GM12878 (cell line): ENCODE results near the gene SIGLEC11. TPM values are rescaled to one million over a fixed set of nuclear protein-coding genes. Genes with fewer than 3 reads are reported as not detected.

Experiments
- ATAC-seq: fragments of 200-7000 bp; cut with Tn5 transposase; 3 replicates; pipeline ENCODE4 v1.9.1; 2020; ENCODE audit warnings: mild to moderate bottlenecking, moderate library complexity
- BruUV-seq: library from RNA; stranded (reverse); fragments of 400-500 nt; replicated peaks from 2 replicates; lab custom pipeline; 2021; lab: Mats Ljungman, UMichigan
- CTCF ChIA-PET: fragments of 300-600 bp; sonication (Branson Sonifier 250); formaldehyde crosslinking; extraction: SDS; loops from one replicate; lab custom pipeline; 2021; ENCODE audit warnings: inconsistent platforms; lab: Yijun Ruan, JAX
- POLR2A ChIA-PET: fragments of 350-600 bp; formaldehyde crosslinking; extraction: SDS; loops from one replicate; lab custom pipeline; 2021; ENCODE audit warnings: inconsistent platforms; lab: Charles Lee
- RAD21 ChIA-PET: fragments of 300-600 bp; sonication (Branson Sonifier 250); formaldehyde crosslinking; loops from one replicate; lab custom pipeline; 2023; ENCODE audit warnings: antibody characterized with exemption; ENCODE audit not compliant: unreplicated experiment; lab: Charles Lee
- SMC1A ChIA-PET: fragments of 300-600 bp; sonication (Branson Sonifier 250); formaldehyde crosslinking; loops from one replicate; lab custom pipeline; 2023; ENCODE audit not compliant: unreplicated experiment, uncharacterized antibody; lab: Charles Lee
- DNase-seq: peaks from one replicate; pipeline ENCODE4 v3.0.0-alpha.2; 2011; ENCODE audit warnings: low read depth, low spot score
- FAIRE-seq: peaks from 3 replicates; lab custom pipeline; 2011; peaks lifted over from hg19 to GRCh38; lab: Jason Lieb, UNC
- H2AFZ ChIP-seq: 2 replicates; pipeline ENCODE4 v1.6.0; 2011; ENCODE audit warnings: low read depth, low read length, control low read depth; ENCODE audit not compliant: control insufficient read depth
- H3K27ac ChIP-seq: 2 replicates; pipeline ENCODE4 v1.5.1; 2011; ENCODE audit warnings: control low read depth; ENCODE audit not compliant: control insufficient read depth, insufficient read depth
- H3K27me3 ChIP-seq, 2 experiments: replicated peaks in 1 of 2; 2 replicates each; pipeline versions ENCODE4 v1.6.0 to v1.6.1; 2011; ENCODE audit warnings: low read length in 1 of 2; ENCODE audit not compliant: control insufficient read depth in 2 of 2, insufficient read depth in 2 of 2
- H3K36me3 ChIP-seq, 2 experiments: 2 replicates each; pipeline ENCODE4 v1.5.1; 2011; ENCODE audit warnings: low read length in 1 of 2; ENCODE audit not compliant: control insufficient read depth in 2 of 2, insufficient read depth in 2 of 2
- H3K4me1 ChIP-seq: 2 replicates; pipeline ENCODE4 v1.6.1; 2011; ENCODE audit warnings: mild to moderate bottlenecking, low read length, moderate library complexity, mixed read lengths; ENCODE audit not compliant: control insufficient read depth, insufficient read depth
- H3K4me2 ChIP-seq: 2 replicates; pipeline ENCODE4 v1.6.0; 2011; ENCODE audit warnings: control low read depth; ENCODE audit not compliant: control insufficient read depth, insufficient read depth
- H3K4me3 ChIP-seq: fragments of 200-600 bp; sonication (generic); 2 replicates; pipeline ENCODE4 v1.5.1; 2016
- H3K79me2 ChIP-seq: 2 replicates; pipeline ENCODE4 v1.6.0; 2011; ENCODE audit warnings: low read length; ENCODE audit not compliant: control insufficient read depth, insufficient read depth
- H3K9ac ChIP-seq: 2 replicates; pipeline ENCODE4 v1.8.0; 2011; ENCODE audit warnings: low read length, control low read depth, mixed read lengths; ENCODE audit not compliant: control insufficient read depth, insufficient read depth
- H3K9me3 ChIP-seq: replicated peaks from 3 replicates; pipeline ENCODE4 v1.5.1; 2011; ENCODE audit warnings: mild to moderate bottlenecking, low read length; ENCODE audit not compliant: control insufficient read depth, insufficient read depth
- H4K20me1 ChIP-seq: 2 replicates; pipeline ENCODE4 v1.6.0; 2011; ENCODE audit not compliant: control insufficient read depth, insufficient read depth
- CHD4 ChIP-seq: fragments of 200-600 bp; sonication (generic); IDR thresholded peaks from 2 replicates; pipeline ENCODE4 v1.6.1; 2016; ENCODE audit warnings: mild to moderate bottlenecking
- MXI1 ChIP-seq: fragments of 150-350 bp; IDR thresholded peaks from 2 replicates; pipeline ENCODE4 v1.6.1; 2011; ENCODE audit warnings: low read depth, mild to moderate bottlenecking, inconsistent platforms, low read length, improper control_type of control experiment
- NR2F1 ChIP-seq: fragments of 450-650 bp; conservative IDR thresholded peaks from 2 replicates; pipeline ENCODE4 v1.6.1; 2017; ENCODE audit warnings: mild to moderate bottlenecking
- STAT1 ChIP-seq: fragments of 450-650 bp; conservative IDR thresholded peaks from 2 replicates; pipeline ENCODE4 v1.6.1; 2014; ENCODE audit warnings: antibody characterized with exemption, mild to moderate bottlenecking
- ZBTB40 ChIP-seq: fragments of 450-650 bp; IDR thresholded peaks from 2 replicates; pipeline ENCODE4 v1.6.1; 2016; ENCODE audit warnings: mild to moderate bottlenecking, moderate library complexity, borderline replicate concordance
- WGBS: methylation state at CpG from one replicate; pipeline ENCODE4 v1.1.6; 2016; ENCODE audit warnings: low lambda C conversion rate; ENCODE audit not compliant: insufficient replicate concordance, insufficient coverage; ENCODE audit errors: missing lambda C conversion rate; 5-methylcytosine and 5-hydroxymethylcytosine counted together
- in situ Hi-C: fragments of 300-500 bp; cut with MboI; formaldehyde crosslinking; loops from 9 replicates; pipeline ENCODE4 v1.14.3; 2018; ENCODE audit warnings: mixed read lengths
- intact Hi-C: fragments of 100-400 bp; cut with micrococcal nuclease; formaldehyde crosslinking; loops from one replicate; pipeline ENCODE4 v1.14.2; 2022; ENCODE audit not compliant: unreplicated experiment
- polyA plus RNA-seq, 11 experiments: library from polyadenylated mRNA; depleted of rRNA in 4 of 11; unstranded in 6 of 11; stranded (reverse) in 5 of 11; fragments of >200 nt; fragmentation: Nextera tagmentation in 4 of 11; fragmentation: Illumina TruSeq in 1 of 11; extraction: Ambion mirVana in 4 of 11; extraction: Trizol in 1 of 11; gene quantifications; 1 replicate in 1 of 11; 2 replicates in 10 of 11; pipeline versions ENCODE4 v1.2.1 to v1.2.3, GENCODE V29; 2011 to 2016; ENCODE audit warnings: inconsistent platforms in 2 of 11, missing spikeins in 2 of 11, low read depth in 1 of 11
- total RNA-seq, 4 experiments: library from RNA; depleted of rRNA in 3 of 4; stranded (reverse); fragments of >200 nt in 3 of 4; fragmentation: Illumina TruSeq in 1 of 4; extraction: Trizol in 1 of 4; gene quantifications; 2 replicates each; pipeline versions ENCODE4 v1.2.1 to v1.2.3, GENCODE V29; 2013 to 2021
- TF ChIP-seq, protein P1 (sequence below): fragments of 450-650 bp; IDR thresholded peaks from 2 replicates; pipeline ENCODE4 v1.6.1; 2017; ENCODE audit warnings: low read depth, mild to moderate bottlenecking, moderate library complexity
- TF ChIP-seq, protein P2 (sequence below): fragments of 450-650 bp; IDR thresholded peaks from 2 replicates; pipeline ENCODE4 v1.6.1; 2017; ENCODE audit warnings: mild to moderate bottlenecking, moderate library complexity
- TF ChIP-seq, protein P3 (sequence below): fragments of 450-650 bp; IDR thresholded peaks from 2 replicates; pipeline ENCODE4 v1.6.1; 2016; ENCODE audit warnings: mild to moderate bottlenecking

The SIGLEC11 gene
- total and polyA plus RNA-seq, 10 of the 15 experiments (the other 5 are each of a cell fraction or from before 2014, with no cell fraction given): not detected

DNA sequence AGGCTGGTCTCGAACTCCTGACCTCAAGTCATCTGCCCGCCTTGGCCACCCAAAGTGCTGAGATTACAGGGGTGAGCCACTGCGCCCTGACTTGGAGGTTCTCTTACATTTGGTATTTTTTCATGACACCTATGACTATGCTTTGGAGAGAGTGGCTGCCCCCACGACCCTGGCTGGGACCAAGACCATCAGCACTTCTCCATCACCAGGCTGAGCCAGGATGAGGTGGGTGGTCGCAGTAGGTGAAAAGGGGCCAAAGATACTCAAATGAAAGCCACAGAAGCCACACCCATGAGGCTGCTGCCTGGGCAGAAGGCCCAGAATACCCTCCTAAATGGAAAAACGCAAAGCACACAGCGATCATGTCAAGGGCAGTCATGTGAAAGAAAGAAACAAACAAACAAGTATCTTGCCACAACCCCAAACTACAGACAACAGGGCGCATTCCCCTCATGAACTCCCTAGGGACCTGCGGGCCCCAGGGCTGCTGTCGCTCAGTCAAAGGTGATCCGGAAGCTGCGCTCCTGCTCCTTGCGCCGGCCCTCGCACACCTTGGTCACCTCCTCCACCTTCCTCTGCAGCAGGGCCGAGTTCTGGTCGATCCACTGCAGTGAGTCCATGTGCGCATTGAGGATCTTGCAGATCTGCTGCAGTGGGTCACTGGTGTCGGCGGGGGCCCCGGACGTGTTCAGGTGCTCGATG, 53.1 kb downstream of the SIGLEC11 start:
- peaks cover 18 to 26% of the 10 kb centered on the region in 2 experiments for H3K36me3 ChIP-seq
- no peaks in the 10 kb centered on the region for H3K27me3 ChIP-seq
- intact Hi-C loops: loop anchor here (1.0 kb wide), 1 partner anchor 11 kb away; no protein-coding TSS in a partner anchor
- H3K4me2 ChIP-seq: peak overlapping the region; percentile 12
- no peaks in the 10 kb centered on the region; the same call in 2 of the 3 replicates for H3K9me3 ChIP-seq
- 27% methylated on average over 23 of the region's 23 CpGs for WGBS
- ChIA-PET CTCF (interaction anchor here (0.6 to 9.0 kb wide), 5 partner anchors 9 to 20 kb away, joined by 3 to 71 read pairs (median 4); partner anchors contain the start of gene IL4I1), POLR2A (interaction anchor here (0.6 to 4.1 kb wide), 11 partner anchors 7 to 435 kb away, joined by 3 to 47 read pairs (median 6); partner anchors contain the start of genes ATF5 and IL4I1), SMC1A (interaction anchor here (0.7 to 8.8 kb wide), 6 partner anchors 8 to 31 kb away, joined by 3 to 110 read pairs (median 5); partner anchors contain the start of genes AKT1S1, IL4I1 and TBC1D17), RAD21 (interaction anchor here (0.8 to 3.1 kb wide), 7 partner anchors 11 to 39 kb away, joined by 3 to 34 read pairs (median 5); partner anchors contain the start of genes ATF5, IL4I1 and NUP62)
- H3K4me1 ChIP-seq: peaks cover 79% of the 10 kb centered on the region
- H3K4me3 ChIP-seq: no peak overlapping the region
- ATAC-seq: no peak
- DNase-seq: peak; percentile 59
- no peak for FAIRE-seq
- peak overlapping the region; percentile 81 for H3K27ac ChIP-seq
- peaks cover 46% of the 10 kb centered on the region for H3K79me2 ChIP-seq
- peaks cover 3% of the 10 kb centered on the region; the same call in 1 of the 2 replicates for H4K20me1 ChIP-seq
- BruUV-seq: no TSS peak
- in situ Hi-C loops: no loop called here
- H2AFZ ChIP-seq: no peak overlapping the region
- H3K9ac ChIP-seq: peak overlapping the region; percentile 32; the same call in 1 of the 2 replicates
- TF ChIP-seq NR2F1 (peak; percentile 82), MXI1 (no peak), ZBTB40 (no peak), CHD4 (no peak), STAT1 (no peak)
- TF ChIP-seq, protein P1, sequence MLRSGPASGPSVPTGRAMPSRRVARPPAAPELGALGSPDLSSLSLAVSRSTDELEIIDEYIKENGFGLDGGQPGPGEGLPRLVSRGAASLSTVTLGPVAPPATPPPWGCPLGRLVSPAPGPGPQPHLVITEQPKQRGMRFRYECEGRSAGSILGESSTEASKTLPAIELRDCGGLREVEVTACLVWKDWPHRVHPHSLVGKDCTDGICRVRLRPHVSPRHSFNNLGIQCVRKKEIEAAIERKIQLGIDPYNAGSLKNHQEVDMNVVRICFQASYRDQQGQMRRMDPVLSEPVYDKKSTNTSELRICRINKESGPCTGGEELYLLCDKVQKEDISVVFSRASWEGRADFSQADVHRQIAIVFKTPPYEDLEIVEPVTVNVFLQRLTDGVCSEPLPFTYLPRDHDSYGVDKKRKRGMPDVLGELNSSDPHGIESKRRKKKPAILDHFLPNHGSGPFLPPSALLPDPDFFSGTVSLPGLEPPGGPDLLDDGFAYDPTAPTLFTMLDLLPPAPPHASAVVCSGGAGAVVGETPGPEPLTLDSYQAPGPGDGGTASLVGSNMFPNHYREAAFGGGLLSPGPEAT: no peak
- TF ChIP-seq, protein P2, sequence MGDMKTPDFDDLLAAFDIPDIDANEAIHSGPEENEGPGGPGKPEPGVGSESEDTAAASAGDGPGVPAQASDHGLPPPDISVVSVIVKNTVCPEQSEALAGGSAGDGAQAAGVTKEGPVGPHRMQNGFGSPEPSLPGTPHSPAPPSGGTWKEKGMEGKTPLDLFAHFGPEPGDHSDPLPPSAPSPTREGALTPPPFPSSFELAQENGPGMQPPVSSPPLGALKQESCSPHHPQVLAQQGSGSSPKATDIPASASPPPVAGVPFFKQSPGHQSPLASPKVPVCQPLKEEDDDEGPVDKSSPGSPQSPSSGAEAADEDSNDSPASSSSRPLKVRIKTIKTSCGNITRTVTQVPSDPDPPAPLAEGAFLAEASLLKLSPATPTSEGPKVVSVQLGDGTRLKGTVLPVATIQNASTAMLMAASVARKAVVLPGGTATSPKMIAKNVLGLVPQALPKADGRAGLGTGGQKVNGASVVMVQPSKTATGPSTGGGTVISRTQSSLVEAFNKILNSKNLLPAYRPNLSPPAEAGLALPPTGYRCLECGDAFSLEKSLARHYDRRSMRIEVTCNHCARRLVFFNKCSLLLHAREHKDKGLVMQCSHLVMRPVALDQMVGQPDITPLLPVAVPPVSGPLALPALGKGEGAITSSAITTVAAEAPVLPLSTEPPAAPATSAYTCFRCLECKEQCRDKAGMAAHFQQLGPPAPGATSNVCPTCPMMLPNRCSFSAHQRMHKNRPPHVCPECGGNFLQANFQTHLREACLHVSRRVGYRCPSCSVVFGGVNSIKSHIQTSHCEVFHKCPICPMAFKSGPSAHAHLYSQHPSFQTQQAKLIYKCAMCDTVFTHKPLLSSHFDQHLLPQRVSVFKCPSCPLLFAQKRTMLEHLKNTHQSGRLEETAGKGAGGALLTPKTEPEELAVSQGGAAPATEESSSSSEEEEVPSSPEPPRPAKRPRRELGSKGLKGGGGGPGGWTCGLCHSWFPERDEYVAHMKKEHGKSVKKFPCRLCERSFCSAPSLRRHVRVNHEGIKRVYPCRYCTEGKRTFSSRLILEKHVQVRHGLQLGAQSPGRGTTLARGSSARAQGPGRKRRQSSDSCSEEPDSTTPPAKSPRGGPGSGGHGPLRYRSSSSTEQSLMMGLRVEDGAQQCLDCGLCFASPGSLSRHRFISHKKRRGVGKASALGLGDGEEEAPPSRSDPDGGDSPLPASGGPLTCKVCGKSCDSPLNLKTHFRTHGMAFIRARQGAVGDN: peak; percentile 10; the same call in 1 of the 2 replicates
- TF ChIP-seq, protein P3, sequence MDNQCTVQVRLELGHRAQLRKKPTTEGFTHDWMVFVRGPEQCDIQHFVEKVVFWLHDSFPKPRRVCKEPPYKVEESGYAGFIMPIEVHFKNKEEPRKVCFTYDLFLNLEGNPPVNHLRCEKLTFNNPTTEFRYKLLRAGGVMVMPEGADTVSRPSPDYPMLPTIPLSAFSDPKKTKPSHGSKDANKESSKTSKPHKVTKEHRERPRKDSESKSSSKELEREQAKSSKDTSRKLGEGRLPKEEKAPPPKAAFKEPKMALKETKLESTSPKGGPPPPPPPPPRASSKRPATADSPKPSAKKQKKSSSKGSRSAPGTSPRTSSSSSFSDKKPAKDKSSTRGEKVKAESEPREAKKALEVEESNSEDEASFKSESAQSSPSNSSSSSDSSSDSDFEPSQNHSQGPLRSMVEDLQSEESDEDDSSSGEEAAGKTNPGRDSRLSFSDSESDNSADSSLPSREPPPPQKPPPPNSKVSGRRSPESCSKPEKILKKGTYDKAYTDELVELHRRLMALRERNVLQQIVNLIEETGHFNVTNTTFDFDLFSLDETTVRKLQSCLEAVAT: no peak
